Measurements from ENCODE around the gene NUDT16L1. TPM values are rescaled to one million over a fixed set of nuclear protein-coding genes. Genes with fewer than 3 reads are reported as not detected.

Gene NUDT16L1
- total and polyA plus RNA-seq, 2 of the 8 experiments (the other 6 are each of a cell fraction or from before 2014, with no cell fraction given) = 34.8 to 77.3 TPM

DNA sequence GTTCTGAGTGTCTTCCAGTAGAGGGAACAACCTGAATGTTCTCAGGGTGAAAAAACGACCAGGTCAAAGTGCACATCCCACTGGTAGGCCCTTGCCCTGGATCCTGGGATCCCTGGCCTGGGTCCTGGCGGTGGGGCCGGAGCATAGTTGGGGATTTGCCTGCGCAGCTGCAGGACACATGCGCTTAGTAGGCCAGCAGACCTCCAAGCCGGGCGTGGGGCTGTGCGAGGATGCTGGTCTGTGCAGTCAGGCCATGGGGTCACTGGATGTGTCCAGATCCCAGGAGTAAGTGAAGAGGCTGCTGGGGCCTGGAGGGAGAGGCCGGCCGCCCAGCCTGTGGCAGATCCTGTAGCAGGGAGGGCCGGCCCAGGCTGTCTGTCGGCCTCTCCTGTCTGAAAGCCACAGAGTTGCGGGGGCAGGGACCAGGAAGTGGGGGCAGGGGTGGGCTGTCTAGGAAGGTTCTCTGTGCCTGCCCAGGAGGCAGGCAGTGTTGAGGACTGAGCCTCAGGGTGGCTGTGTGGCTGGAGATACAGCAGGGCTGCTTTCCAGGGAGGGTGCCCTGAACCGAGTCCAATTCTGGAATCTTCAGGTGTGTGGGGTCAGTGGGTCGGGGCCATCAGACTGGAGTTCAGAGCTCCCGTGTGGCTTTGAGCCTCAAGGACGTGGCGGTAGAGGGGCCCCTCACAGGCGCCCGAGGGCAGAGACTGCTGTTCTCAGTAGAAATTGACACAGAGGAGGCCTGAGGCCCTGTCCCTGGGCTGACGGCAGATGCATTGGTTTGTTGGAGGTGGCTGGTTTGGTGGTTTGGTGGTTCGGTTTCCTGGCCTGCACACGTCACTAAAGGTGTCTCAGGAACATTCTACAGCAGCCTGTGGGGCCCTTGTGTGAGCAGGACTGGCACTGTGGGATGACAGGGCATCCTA lies 17.2 kb upstream of the NUDT16L1 start:
- H3K79me1 ChIP-seq (ENCODE audit: low read depth, low read length) = peaks cover 4% of the 10 kb centered on the region; the same call in 1 of the 2 replicates
- H3K79me2 ChIP-seq (ENCODE audit: control insufficient read depth in 1 of 2, insufficient read depth in 2 of 2, low read length in 2 of 2) = no peaks in the 10 kb centered on the region
- H3K23ac ChIP-seq (ENCODE audit: insufficient read length) = no peak overlapping the region
- no peak overlapping the region for H2BK120ac ChIP-seq (replicated peaks; ENCODE audit: low read depth, low read length)
- H3K4me2 ChIP-seq (ENCODE audit: insufficient read depth in 1 of 2, low read depth in 2 of 2, low read length in 2 of 2) = no peak overlapping the region
- peak overlapping the region; percentile 53; the same call in 1 of the 2 replicates for H2AK5ac ChIP-seq (ENCODE audit: low read depth, low read length)
- H4K8ac ChIP-seq (ENCODE audit: extremely low read depth, insufficient read depth, low read length) = peak overlapping the region; percentile 25
- H3K36me3 ChIP-seq (ENCODE audit: control insufficient read depth in 2 of 4, insufficient read depth in 4 of 4, low read length in 3 of 4) = peaks cover 0 to 9% (median 3%) of the 10 kb centered on the region in 4 experiments; a peak in 3 of 8 replicates
- no peak overlapping the region for H2AFZ ChIP-seq (ENCODE audit: low read length)
- H3K27ac ChIP-seq (ENCODE audit: low read depth, low read length) = no peak overlapping the region
- DNase-seq (ENCODE audit: low read depth in 1 of 2, low spot score in 2 of 2) (no peak), FAIRE-seq (no peak)
- no peak overlapping the region for H3K18ac ChIP-seq (ENCODE audit: extremely low read depth, low read length)
- no peaks in the 10 kb centered on the region for H3K23me2 ChIP-seq (ENCODE audit: low read depth, low read length)
- H2BK5ac ChIP-seq (ENCODE audit: low read depth, low read length) = peak overlapping the region; percentile 35; the same call in 1 of the 2 replicates
- no peak overlapping the region for H3K56ac ChIP-seq (replicated peaks; ENCODE audit: insufficient read length, low read depth, low read length)
- no peak overlapping the region for H2BK15ac ChIP-seq (ENCODE audit: low read length)
- no peak overlapping the region for H3K4ac ChIP-seq (replicated peaks; ENCODE audit: insufficient read length, low read depth, low read length)
- 94% methylated on average over 23 of the region's 23 CpGs; no CpG with 5 or more reads in 1 of the 2 experiments for WGBS, 2 experiments (ENCODE audit: extremely low coverage in 1 of 2, insufficient coverage in 1 of 2, insufficient read length in 1 of 2, insufficient replicate concordance in 2 of 2, low coverage in 1 of 2, low lambda C conversion rate in 2 of 2, missing lambda C conversion rate in 1 of 2)
- H4K91ac ChIP-seq (replicated peaks; ENCODE audit: insufficient read length, low read length) = no peak overlapping the region
- no peaks in the 10 kb centered on the region for H3K27me3 ChIP-seq (replicated peaks in 1 of 4; ENCODE audit: control insufficient read depth in 3 of 4, extremely low read depth in 1 of 4, insufficient read depth in 3 of 4, low read length in 3 of 4)
- no peaks in the 10 kb centered on the region for H3K9me3 ChIP-seq (ENCODE audit: insufficient read depth in 2 of 2, low read depth in 1 of 2, low read length in 1 of 2)
- H3K14ac ChIP-seq (ENCODE audit: insufficient read length) = no peak overlapping the region
- H3K4me3 ChIP-seq (ENCODE audit: extremely low read depth in 1 of 4, insufficient read depth in 2 of 4, low read depth in 3 of 4, low read length in 4 of 4) = no peak overlapping the region
- peaks cover 3 to 10% of the 10 kb centered on the region in 2 experiments for H4K20me1 ChIP-seq (replicated peaks in 1 of 2; ENCODE audit: control insufficient read depth in 1 of 2, insufficient read depth in 2 of 2, low read length in 2 of 2)
- H2BK12ac ChIP-seq (ENCODE audit: low read depth, low read length) = no peak overlapping the region
- H3K4me1 ChIP-seq (replicated peaks in 1 of 4; ENCODE audit: control insufficient read depth in 3 of 4, insufficient read depth in 4 of 4, low read length in 3 of 4) = peaks cover 0 to 3% (median under 1%) of the 10 kb centered on the region in 4 experiments; a peak in 3 of 7 replicates
- peak overlapping the region in 1 of 4 experiments; percentile 29; a peak in 4 of 7 replicates for H3K9ac ChIP-seq (replicated peaks in 1 of 4; ENCODE audit: extremely low read depth in 1 of 4, low read depth in 3 of 4, low read length in 3 of 4)
- ChIA-PET CTCF (ENCODE audit: partially characterized antibody) (interaction anchor here (1.1 to 1.2 kb wide), 5 partner anchors 25 to 169 kb away, joined by 3 to 4 read pairs (median 3); partner anchors contain the start of gene MGRN1), POLR2A (ENCODE audit: partially characterized antibody) (interaction anchor here (1.1 kb wide), 1 partner anchor 16 kb away, joined by 4 read pairs; the partner anchor contains the start of gene NUDT16L1)
- no peak overlapping the region for H2BK20ac ChIP-seq (ENCODE audit: low read length)
- TF ChIP-seq CHD1 (IDR thresholded peaks at IDR 0.05; ENCODE audit: low read depth, low read length) (no peak), NRF1 (IDR thresholded peaks at IDR 0.05; ENCODE audit: low read depth, low read length) (no peak), KDM5A (IDR thresholded peaks at IDR 0.05; ENCODE audit: low read length) (no peak), GTF2F1 (IDR thresholded peaks at IDR 0.05; ENCODE audit: borderline replicate concordance, low read depth, low read length) (no peak), SIN3A (conservative IDR thresholded peaks at IDR 0.05 in 1 of 2, IDR thresholded peaks at IDR 0.05 in 1 of 2; ENCODE audit: low read depth in 1 of 2, low read length in 2 of 2) (no peak), GABPA (IDR thresholded peaks at IDR 0.05; ENCODE audit: borderline replicate concordance, insufficient read depth, low read length) (no peak), CBX5 (IDR thresholded peaks at IDR 0.05; ENCODE audit: low read depth, low read length) (no peak), SAP30 (IDR thresholded peaks at IDR 0.05; ENCODE audit: insufficient read depth, insufficient replicate concordance, low read length) (no peak)
- no peak overlapping the region for H4K5ac ChIP-seq (ENCODE audit: insufficient read length, low read depth, low read length)

All from H1 (cell line).